ENCODE data around the gene PRMT5.
A peak's percentile ranks its signal among the peaks of the same experiment; 100 is the strongest.
"Not testable (repeated sequence)": the region's sequence is repeated elsewhere in the genome, so short reads cannot be mapped to it uniquely, and the experiment has no call there.

The PRMT5 gene

GRCh38 chr14:22952418-22952817 lies 23.2 kb upstream of the PRMT5 start:
- TF ChIP-seq ZFX (IDR thresholded peaks at IDR 0.05) = no peak
- TF ChIP-seq, protein P1, sequence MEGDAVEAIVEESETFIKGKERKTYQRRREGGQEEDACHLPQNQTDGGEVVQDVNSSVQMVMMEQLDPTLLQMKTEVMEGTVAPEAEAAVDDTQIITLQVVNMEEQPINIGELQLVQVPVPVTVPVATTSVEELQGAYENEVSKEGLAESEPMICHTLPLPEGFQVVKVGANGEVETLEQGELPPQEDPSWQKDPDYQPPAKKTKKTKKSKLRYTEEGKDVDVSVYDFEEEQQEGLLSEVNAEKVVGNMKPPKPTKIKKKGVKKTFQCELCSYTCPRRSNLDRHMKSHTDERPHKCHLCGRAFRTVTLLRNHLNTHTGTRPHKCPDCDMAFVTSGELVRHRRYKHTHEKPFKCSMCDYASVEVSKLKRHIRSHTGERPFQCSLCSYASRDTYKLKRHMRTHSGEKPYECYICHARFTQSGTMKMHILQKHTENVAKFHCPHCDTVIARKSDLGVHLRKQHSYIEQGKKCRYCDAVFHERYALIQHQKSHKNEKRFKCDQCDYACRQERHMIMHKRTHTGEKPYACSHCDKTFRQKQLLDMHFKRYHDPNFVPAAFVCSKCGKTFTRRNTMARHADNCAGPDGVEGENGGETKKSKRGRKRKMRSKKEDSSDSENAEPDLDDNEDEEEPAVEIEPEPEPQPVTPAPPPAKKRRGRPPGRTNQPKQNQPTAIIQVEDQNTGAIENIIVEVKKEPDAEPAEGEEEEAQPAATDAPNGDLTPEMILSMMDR (conservative IDR thresholded peaks at IDR 0.05) = no peak
- no peak overlapping the region for H3K27ac ChIP-seq

- H3K27ac ChIP-seq = not testable (repeated sequence)
Measured at GRCh38 chr14:22951795-22952194, 22.6 kb upstream of the PRMT5 start.

GRCh38 chr14:22945642-22946041 lies 16.5 kb upstream of the PRMT5 start:
- no peak overlapping the region for H3K27ac ChIP-seq
- no peak for TF ChIP-seq ZFX (IDR thresholded peaks at IDR 0.05)
- TF ChIP-seq, protein P1 (conservative IDR thresholded peaks at IDR 0.05) = no peak

DNA sequence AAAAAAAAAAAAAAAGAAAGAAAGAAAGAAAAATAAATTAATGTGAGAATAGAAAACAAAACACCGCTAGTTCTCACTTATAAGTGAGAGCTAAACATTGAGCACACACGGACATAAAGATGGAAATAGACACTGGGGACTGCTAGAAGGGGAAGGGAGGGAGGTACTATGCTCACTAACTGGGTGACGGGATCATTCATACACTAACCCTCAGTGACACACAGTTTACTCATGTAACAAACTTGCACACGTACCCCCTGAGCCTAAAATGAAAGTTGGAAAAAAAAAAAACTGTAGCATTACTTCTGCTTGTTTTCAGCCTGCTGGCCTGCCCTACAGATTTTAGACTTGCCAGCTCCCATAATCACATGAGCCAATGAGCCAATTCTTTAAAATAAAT lies 10.5 kb upstream of the PRMT5 start:
- TF ChIP-seq, protein P1 (conservative IDR thresholded peaks at IDR 0.05) = no peak
- no peak for TF ChIP-seq ZFX (IDR thresholded peaks at IDR 0.05)
- H3K27ac ChIP-seq = no peak overlapping the region

- H3K27ac ChIP-seq = no peak overlapping the region
- TF ChIP-seq, protein P1 (conservative IDR thresholded peaks at IDR 0.05) = no peak
- no peak for TF ChIP-seq ZFX (IDR thresholded peaks at IDR 0.05)
Measured at GRCh38 chr14:22935156-22935555, 6.0 kb upstream of the PRMT5 start.

GRCh38 chr14:22932146-22932545 lies 3.0 kb upstream of the PRMT5 start:
- TF ChIP-seq, protein P1 (conservative IDR thresholded peaks at IDR 0.05) = no peak
- TF ChIP-seq ZFX (IDR thresholded peaks at IDR 0.05) = no peak
- H3K27ac ChIP-seq = no peak overlapping the region

DNA sequence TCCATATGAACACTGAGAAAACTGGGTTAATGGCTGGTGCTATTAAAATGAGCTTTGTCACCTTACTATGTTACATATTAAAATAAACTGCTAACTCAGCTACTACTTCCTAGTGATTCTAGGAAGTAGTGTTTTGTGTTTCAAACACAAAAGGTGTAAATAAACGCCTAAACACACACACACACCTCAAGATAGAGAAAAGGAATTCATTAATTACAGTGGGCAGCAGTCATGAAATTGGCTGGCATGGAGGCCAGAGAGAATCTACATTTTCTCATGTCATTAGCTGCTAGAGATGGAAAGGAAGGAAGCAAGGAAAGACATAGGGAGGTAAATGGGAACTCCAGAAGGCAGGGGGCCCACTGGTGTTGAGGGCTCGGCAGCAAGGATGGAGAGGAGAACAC lies 787 bp upstream of the PRMT5 start:
- H3K27ac ChIP-seq = peak overlapping the region; percentile 88
- no peak for TF ChIP-seq ZFX (IDR thresholded peaks at IDR 0.05)
- TF ChIP-seq, protein P1 (conservative IDR thresholded peaks at IDR 0.05) = no peak

DNA sequence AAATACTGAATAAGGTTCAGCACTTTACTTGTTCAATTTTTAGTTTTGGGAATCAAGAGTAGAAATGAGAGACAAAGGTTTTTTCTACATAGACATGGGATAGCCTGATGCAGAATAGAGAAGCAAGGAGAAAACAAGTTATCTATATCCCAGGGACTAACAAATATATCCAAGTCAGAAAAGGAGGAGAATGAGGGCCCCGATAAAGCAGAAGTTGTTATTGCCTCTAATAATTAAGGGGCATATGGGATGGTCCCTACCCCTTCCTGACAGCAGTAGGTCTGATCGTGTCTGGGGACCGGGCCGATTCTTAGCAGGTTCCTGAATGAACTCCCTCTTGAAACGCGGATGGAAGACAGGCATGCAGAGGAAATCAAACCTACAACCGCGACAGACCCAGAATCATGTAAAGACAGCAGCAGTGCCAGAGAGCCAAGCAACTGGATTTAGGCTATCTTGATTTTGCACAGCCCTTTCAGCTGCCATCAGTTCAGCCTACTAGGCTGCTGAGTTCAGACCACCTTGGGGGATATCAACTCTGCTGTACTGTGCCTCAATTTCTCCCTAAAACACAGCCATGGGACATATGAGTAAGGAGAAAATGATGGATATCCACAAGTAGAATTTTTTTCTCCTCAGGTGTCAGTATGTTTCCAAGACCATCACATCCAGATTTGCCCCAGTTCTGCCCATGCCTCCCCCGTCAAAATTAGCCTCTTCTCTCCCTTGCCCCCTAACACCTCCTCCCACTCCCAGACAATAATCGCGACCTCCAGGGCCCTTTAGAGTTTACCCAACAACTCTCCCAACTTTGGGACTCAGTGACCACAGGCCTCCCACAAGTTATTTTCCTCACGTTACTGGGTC lies 706 bp downstream of the PRMT5 start:
- H3K27ac ChIP-seq = peak overlapping the region; percentile 88
- no peak for TF ChIP-seq ZFX (IDR thresholded peaks at IDR 0.05)
- TF ChIP-seq, protein P1 (conservative IDR thresholded peaks at IDR 0.05) = no peak
